Omental fat pad (tissue), 4 donors: ENCODE results near the gene PCDHGA7. TPM values are rescaled to one million over a fixed set of nuclear protein-coding genes. Genes with fewer than 3 reads are reported as not detected.
"Not testable (repeated sequence)": the region's sequence is repeated elsewhere in the genome, so short reads cannot be mapped to it uniquely, and the experiment has no call there.

Experiments used
- ATAC-seq: fragments of 150-250 bp; one replicate; pipeline ENCODE4 v1.9.1; 2016; ENCODE audit warnings: mild to moderate bottlenecking, moderate library complexity; ENCODE audit not compliant: low FRiP score
- DNase-seq: peaks from one replicate; pipeline ENCODE4 v3.0.0-alpha.2; 2019; ENCODE audit warnings: low spot score
- total RNA-seq, 4 donors: library from RNA; depleted of rRNA; stranded (reverse); fragments of >200 nt; gene quantifications; one replicate each; pipeline ENCODE4 v1.1.0, GENCODE V29; 2016
- TF ChIP-seq, protein P1 (sequence below), 3 donors: fragments of 450-650 bp; IDR thresholded peaks; one replicate each; pipeline ENCODE4 v1.5.1; 2016 to 2017; ENCODE audit warnings: antibody characterized with exemption in 3 of 3, mild to moderate bottlenecking in 3 of 3, moderate library complexity in 2 of 3

PCDHGA7 gene
- total RNA-seq, 4 donors from 2014 or later, result 1.1 to 9.0 (median 3.6) TPM

DNA sequence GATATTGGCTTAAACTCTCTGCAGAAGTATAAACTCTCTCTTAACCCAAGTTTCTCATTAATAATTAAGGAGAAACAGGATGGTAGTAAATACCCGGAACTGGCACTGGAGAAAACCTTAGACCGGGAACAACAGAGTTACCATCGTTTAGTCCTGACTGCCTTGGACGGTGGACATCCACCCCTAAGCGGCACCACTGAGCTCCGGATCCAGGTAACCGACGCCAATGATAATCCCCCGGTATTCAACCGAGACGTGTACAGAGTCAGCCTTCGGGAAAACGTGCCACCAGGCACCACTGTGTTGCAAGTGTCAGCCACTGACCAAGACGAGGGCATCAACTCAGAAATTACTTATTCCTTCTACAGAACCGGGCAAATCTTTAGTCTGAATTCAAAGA lies 16.1 kb downstream of the PCDHGA7 start:
- ATAC-seq, result no peak
- TF ChIP-seq, protein P1, sequence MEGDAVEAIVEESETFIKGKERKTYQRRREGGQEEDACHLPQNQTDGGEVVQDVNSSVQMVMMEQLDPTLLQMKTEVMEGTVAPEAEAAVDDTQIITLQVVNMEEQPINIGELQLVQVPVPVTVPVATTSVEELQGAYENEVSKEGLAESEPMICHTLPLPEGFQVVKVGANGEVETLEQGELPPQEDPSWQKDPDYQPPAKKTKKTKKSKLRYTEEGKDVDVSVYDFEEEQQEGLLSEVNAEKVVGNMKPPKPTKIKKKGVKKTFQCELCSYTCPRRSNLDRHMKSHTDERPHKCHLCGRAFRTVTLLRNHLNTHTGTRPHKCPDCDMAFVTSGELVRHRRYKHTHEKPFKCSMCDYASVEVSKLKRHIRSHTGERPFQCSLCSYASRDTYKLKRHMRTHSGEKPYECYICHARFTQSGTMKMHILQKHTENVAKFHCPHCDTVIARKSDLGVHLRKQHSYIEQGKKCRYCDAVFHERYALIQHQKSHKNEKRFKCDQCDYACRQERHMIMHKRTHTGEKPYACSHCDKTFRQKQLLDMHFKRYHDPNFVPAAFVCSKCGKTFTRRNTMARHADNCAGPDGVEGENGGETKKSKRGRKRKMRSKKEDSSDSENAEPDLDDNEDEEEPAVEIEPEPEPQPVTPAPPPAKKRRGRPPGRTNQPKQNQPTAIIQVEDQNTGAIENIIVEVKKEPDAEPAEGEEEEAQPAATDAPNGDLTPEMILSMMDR (IDR thresholded peaks at IDR 0.05), result no peak
- no peak for DNase-seq

DNA sequence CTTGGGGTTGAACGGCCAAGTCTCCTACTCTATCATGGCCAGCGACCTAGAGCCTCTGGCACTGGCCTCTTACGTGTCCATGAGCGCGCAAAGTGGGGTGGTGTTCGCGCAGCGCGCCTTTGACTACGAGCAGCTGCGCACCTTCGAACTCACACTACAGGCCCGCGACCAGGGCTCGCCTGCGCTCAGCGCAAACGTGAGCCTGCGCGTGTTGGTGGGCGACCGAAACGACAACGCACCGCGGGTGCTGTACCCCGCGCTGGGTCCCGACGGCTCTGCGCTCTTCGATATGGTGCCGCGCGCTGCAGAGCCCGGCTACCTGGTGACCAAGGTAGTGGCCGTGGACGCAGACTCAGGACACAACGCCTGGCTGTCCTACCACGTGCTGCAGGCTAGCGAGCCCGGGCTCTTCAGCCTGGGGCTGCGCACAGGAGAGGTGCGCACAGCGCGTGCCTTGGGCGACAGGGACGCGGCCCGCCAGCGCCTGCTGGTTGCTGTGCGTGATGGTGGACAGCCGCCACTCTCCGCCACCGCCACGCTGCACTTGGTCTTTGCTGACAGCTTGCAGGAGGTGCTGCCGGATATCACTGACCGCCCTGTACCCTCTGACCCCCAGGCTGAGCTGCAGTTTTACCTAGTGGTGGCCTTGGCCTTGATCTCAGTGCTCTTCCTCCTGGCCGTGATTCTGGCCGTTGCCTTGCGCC lies 17.2 kb downstream of the PCDHGA7 start:
- TF ChIP-seq, protein P1 (IDR thresholded peaks at IDR 0.05), result no peak
- DNase-seq (no peak), ATAC-seq (no peak)

DNA sequence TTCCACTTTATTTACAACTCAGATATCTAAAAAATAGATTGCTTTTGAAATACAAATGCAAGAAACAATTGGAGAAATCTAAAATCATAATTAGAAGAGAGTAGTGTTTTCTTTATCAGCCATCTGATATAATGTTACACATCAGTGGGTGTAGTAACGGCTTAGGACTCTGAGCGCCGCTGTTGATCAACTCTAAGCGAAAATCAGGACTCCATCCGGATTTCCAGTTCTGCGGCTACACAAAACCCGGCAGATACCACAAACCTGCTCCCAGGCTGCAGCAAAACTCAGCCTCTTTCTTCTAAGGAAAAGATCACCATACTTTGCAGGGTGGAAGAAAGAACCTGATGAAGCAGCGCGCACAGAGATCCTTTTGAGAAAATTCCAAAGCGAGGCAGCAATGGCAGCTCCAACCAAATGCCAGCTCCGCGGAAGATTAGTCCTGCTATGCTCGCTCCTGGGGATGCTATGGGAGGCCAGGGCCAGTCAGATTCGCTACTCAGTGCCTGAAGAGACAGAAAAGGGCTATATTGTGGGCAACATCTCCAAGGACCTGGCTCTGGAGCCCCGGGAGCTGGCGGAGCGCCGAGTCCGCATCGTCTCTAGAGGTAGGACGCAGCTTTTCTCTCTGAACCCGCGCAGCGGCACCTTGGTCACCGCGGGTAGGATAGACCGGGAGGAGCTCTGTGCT lies 20.2 kb downstream of the PCDHGA7 start, which contains the start of gene PCDHGA9:
Gene PCDHGA9 (plus strand): TSS at position 226 of the 691 bp plus-strand sequence. CDS start 175 bp downstream, at position 401.
- DNase-seq, result no peak

GRCh38 chr5:141403387-141403786 lies 20.8 kb downstream of the PCDHGA7 start:
- no peak for DNase-seq
- TF ChIP-seq, protein P1 (IDR thresholded peaks at IDR 0.05), result no peak
- no peak for ATAC-seq

More for the DNA sequence above, 20.2 kb downstream of the PCDHGA7 start, which contains the start of gene PCDHGA9:
- TF ChIP-seq, protein P1 (IDR thresholded peaks at IDR 0.05), result no peak
- no peak for ATAC-seq

DNA sequence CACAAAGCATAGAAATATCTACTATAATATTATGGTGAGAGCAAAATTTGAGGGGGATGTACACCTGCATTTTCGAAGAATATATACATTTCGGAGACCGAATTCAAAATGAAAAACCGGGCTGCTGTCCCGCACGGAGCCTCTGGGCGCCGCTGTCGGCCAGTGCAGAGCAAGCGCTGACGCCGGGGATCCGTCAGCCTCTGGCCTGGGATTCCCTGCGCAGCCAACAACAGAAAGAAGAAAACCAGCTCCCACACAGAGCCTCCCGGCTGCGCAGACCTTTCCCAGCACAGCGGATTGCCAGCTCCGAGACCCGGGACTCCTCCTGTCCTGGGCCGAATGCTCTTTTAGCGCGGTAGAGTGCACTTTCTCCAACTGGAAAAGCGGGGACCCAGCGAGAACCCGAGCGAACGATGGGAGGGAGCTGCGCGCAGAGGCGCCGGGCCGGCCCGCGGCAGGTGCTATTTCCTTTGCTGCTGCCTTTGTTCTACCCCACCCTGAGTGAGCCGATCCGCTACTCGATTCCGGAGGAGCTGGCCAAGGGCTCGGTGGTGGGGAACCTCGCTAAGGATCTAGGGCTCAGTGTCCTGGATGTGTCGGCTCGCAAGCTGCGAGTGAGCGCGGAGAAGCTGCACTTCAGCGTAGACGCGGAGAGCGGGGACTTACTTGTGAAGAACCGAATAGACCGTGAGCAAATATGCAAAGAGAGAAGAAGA lies 25.4 kb downstream of the PCDHGA7 start, which contains the start of gene PCDHGB6:
Gene PCDHGB6 (plus strand): TSS at position 232 of the 716 bp plus-strand sequence. CDS start 182 bp downstream, at position 414.
- DNase-seq, result not testable (repeated sequence)

DNA sequence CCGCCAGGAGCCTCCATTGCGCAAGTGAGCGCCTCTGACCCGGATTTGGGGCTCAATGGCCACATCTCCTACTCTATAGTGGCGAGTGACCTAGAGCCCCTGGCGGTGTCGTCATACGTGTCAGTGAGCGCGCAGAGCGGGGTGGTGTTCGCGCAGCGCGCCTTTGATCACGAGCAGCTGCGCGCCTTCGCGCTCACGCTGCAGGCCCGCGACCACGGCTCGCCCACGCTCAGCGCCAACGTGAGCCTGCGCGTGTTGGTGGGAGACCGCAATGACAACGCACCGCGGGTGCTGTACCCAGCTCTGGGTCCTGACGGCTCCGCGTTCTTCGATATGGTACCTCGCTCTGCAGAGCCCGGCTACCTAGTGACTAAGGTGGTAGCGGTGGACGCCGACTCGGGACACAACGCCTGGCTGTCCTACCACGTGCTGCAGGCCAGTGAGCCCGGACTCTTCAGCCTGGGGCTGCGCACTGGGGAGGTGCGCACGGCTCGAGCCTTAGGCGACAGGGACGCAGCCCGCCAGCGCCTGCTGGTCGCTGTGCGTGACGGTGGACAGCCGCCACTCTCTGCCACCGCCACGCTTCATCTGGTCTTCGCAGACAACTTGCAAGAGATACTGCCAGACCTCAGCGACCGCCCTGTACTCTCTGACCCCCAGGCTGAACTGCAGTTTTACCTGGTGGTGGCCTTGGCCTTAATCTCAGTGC lies 27.2 kb downstream of the PCDHGA7 start:
- ATAC-seq (no peak), DNase-seq (no peak)
- TF ChIP-seq, protein P1 (IDR thresholded peaks at IDR 0.05), result no peak

More for the DNA sequence above, 25.4 kb downstream of the PCDHGA7 start, which contains the start of gene PCDHGB6:
- not testable (repeated sequence) for ATAC-seq
